Vagina (tissue), 2 donors: ENCODE measurements around the gene ANAPC2. TPM values are rescaled to one million over a fixed set of nuclear protein-coding genes. Genes with fewer than 3 reads are reported as not detected.

Experiments
- DNase-seq, 2 donors: peaks; one replicate each; pipeline ENCODE4 v3.0.0-alpha.2; 2017; ENCODE audit errors: extremely low spot score in 2 of 2
- H3K27ac ChIP-seq: fragments of 200-600 bp; sonication (generic); one replicate; pipeline ENCODE4 v1.5.1; 2019
- H3K27me3 ChIP-seq: fragments of 200-600 bp; sonication (generic); one replicate; pipeline ENCODE4 v1.5.1; 2019
- H3K36me3 ChIP-seq, 2 donors: fragments of 200-600 bp; sonication (generic); one replicate each; pipeline ENCODE4 v1.5.1; 2017 to 2019
- H3K4me1 ChIP-seq: fragments of 200-600 bp; sonication (generic); one replicate; pipeline ENCODE4 v1.5.1; 2019
- H3K4me3 ChIP-seq, 2 donors: fragments of 200-600 bp; sonication (generic); 1 replicate in 1 of 2; 2 replicates in 1 of 2; pipeline ENCODE4 v1.5.1; 2016 to 2019
- H3K9me3 ChIP-seq: fragments of 200-600 bp; sonication (generic); one replicate; pipeline ENCODE4 v1.5.1; 2019
- CTCF ChIP-seq, 3 experiments: fragments of 450-650 bp in 2 of 3; fragments of 200-600 bp in 1 of 3; sonication (generic) in 1 of 3; IDR thresholded peaks; one replicate each; pipeline ENCODE4 v1.5.1; 2017 to 2019; ENCODE audit warnings: antibody characterized with exemption in 3 of 3, mild to moderate bottlenecking in 2 of 3, moderate library complexity in 2 of 3
- POLR2A ChIP-seq, 2 donors: fragments of 450-650 bp; IDR thresholded peaks; one replicate each; pipeline ENCODE4 v1.6.1; 2017; ENCODE audit warnings: antibody characterized with exemption in 2 of 2, mild to moderate bottlenecking in 2 of 2, moderate library complexity in 2 of 2
- POLR2AphosphoS5 ChIP-seq, 2 donors: sonication (generic); formaldehyde crosslinking; IDR thresholded peaks; one replicate each; pipeline ENCODE4 v1.9.0; 2017; ENCODE audit warnings: antibody characterized with exemption in 2 of 2, mild to moderate bottlenecking in 2 of 2, low read depth in 1 of 2; ENCODE audit not compliant: insufficient read depth in 1 of 2
- intact Hi-C: fragments of 100-400 bp; cut with DNase I; formaldehyde crosslinking; loops from one replicate; pipeline ENCODE4 v1.15.1; 2023
- total RNA-seq: library from RNA; depleted of rRNA; stranded (reverse); fragments of >200 nt; gene quantifications from one replicate; pipeline ENCODE4 v1.2.3, GENCODE V29; 2016

The ANAPC2 gene
- total RNA-seq, 1 donor from 2014 or later = 30.0 TPM

GRCh38 chr9:137218754-137219271 lies 30.5 kb upstream of the ANAPC2 start:
- Histone ChIP-seq H3K27ac (no peak overlapping the region), H3K4me3 (peak overlapping the region in 1 of 2 donors; percentile 35), H3K9me3 (no peaks in the 10 kb centered on the region), H3K4me1 (peaks cover 36% of the 10 kb centered on the region), H3K27me3 (no peaks in the 10 kb centered on the region), H3K36me3 (no peaks in the 10 kb centered on the region)
- DNase-seq = no peak
- intact Hi-C loops = no loop called here
- TF ChIP-seq CTCF (IDR thresholded peaks at IDR 0.05) (no peak), POLR2A (IDR thresholded peaks at IDR 0.05) (no peak), POLR2AphosphoS5 (IDR thresholded peaks at IDR 0.05; ENCODE audit: insufficient read depth in 1 of 2, low read depth in 1 of 2) (no peak)

DNA sequence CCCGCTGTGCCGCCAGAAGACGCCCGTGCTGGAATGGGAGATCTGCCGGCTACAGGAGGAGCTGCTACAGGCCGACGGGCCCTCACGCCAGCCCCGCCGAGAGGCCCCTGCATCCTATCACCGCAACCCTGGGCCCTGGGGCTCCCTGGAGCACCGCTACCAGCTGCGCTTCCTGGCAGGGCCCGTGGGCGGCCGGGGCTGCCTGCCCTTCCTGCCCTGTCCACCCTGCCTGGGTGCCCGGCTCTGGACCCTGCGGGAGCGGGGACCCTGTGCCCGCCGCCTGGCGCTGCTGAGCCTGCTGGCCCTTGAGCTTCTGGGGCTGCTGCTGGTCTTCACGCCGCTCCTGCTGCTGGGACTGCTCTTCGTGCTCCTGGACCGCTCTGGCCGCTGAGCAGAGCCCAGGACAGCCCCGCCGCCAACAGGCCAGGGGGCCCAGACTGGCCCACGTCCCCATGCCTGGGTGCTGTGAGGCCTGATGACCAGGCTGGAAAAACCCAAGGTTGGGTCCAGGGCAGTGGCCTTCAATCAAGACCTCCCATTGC lies 29.9 kb upstream of the ANAPC2 start:
- no peak overlapping the region for H3K27ac ChIP-seq
- intact Hi-C loops = no loop called here

DNA sequence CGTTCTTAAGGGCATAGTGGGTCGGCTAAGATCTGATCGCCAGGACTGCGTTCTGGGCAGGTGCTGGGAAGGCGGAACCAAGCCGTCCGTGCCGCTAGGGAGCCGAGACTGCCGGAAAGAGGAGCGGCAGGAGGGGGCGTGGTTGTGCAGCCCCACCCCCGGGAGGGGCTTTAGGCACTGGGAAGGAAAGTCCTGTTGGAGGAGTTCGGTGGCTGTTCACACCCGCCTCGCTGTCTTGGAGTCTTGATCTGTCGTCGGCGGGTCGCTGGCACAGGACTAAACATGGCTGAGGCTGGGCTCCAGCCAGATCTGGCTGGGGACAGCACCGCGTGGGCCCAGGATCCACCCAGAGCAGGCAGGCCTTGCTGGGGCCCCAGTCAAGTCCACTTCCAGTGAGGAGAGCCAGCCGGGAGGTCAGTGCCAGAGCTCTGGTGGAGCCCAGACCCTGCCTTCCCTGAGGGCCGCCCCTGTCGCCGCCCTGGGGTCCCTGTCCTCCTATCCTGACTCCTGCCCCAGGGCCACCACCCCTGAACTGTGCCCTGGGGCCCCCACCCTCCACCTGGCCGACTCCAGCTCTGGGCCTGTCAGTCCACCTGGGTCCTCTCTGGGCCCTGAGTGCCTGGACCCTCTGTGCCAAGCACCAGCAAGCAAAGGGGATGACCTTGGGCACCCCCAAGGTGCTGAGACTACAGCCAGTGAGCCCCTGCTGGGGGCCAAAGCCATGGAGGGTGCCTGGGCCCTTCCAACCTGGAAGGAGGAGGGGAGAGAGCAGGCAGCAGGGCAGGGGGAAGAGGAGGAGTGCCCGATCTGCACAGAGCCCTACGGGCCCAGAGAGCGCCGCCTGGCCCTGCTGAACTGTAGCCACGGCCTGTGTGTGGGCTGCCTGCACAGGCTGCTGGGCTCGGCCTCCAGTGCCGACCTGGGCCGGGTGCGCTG lies 29.2 kb upstream of the ANAPC2 start:
- H3K36me3 ChIP-seq = no peaks in the 10 kb centered on the region
- H3K9me3 ChIP-seq = no peaks in the 10 kb centered on the region
- TF ChIP-seq CTCF (IDR thresholded peaks at IDR 0.05) = no peak
- no peak for TF ChIP-seq POLR2A (IDR thresholded peaks at IDR 0.05)
- TF ChIP-seq POLR2AphosphoS5 (IDR thresholded peaks at IDR 0.05; ENCODE audit: insufficient read depth in 1 of 2, low read depth in 1 of 2) = peak; percentile 54 to 56
- H3K27ac ChIP-seq = peak overlapping the region; percentile 48
- H3K27me3 ChIP-seq = no peaks in the 10 kb centered on the region
- peaks cover 28% of the 10 kb centered on the region for H3K4me1 ChIP-seq
- H3K4me3 ChIP-seq = peak overlapping the region in 1 of 2 donors; percentile 35
- DNase-seq = no peak
- intact Hi-C loops = no loop called here

More for the DNA sequence above, 29.9 kb upstream of the ANAPC2 start:
- H3K9me3 ChIP-seq = no peaks in the 10 kb centered on the region
- TF ChIP-seq POLR2A (IDR thresholded peaks at IDR 0.05) (no peak), POLR2AphosphoS5 (IDR thresholded peaks at IDR 0.05; ENCODE audit: insufficient read depth in 1 of 2, low read depth in 1 of 2) (no peak), CTCF (IDR thresholded peaks at IDR 0.05) (no peak)
- peaks cover 34% of the 10 kb centered on the region for H3K4me1 ChIP-seq
- DNase-seq = no peak
- peak overlapping the region in 1 of 2 donors; percentile 35 for H3K4me3 ChIP-seq
- no peaks in the 10 kb centered on the region for H3K27me3 ChIP-seq
- no peaks in the 10 kb centered on the region for H3K36me3 ChIP-seq

- no peak overlapping the region for H3K27ac ChIP-seq
- DNase-seq = no peak
- no peaks in the 10 kb centered on the region for H3K27me3 ChIP-seq
- no peak overlapping the region for H3K4me3 ChIP-seq
- no peaks in the 10 kb centered on the region for H3K36me3 ChIP-seq
- H3K4me1 ChIP-seq = peaks cover 20% of the 10 kb centered on the region
- intact Hi-C loops = no loop called here
- H3K9me3 ChIP-seq = no peaks in the 10 kb centered on the region
- no peak for TF ChIP-seq POLR2AphosphoS5 (IDR thresholded peaks at IDR 0.05; ENCODE audit: insufficient read depth in 1 of 2, low read depth in 1 of 2)
- no peak for TF ChIP-seq CTCF (IDR thresholded peaks at IDR 0.05)
Observed at GRCh38 chr9:137216188-137216965, 28.0 kb upstream of the ANAPC2 start.
